K562 (cell line): Measurements from ENCODE around the gene SCAMP5. TPM values are rescaled to one million over a fixed set of nuclear protein-coding genes. Genes with fewer than 3 reads are reported as not detected.

Experiments
- ARID3A ChIP-seq: IDR thresholded peaks from 2 replicates; pipeline ENCODE4 v1.6.1; 2012; ENCODE audit warnings: low read depth, low read length, improper control_type of control experiment, borderline replicate concordance
- CAMTA2 ChIP-seq: fragments of 250-450 bp; sonication (Bioruptor Pico); conservative IDR thresholded peaks from 2 replicates; pipeline ENCODE4 v1.5.1; 2022
- GABPA ChIP-seq: fragments of 200-800 bp; sonication (Bioruptor generic); conservative IDR thresholded peaks from 2 replicates; pipeline ENCODE4 v1.6.1; 2016; ENCODE audit warnings: low read depth, missing genetic modification characterization, missing compliant biosample characterization
- GTF2F1 ChIP-seq: IDR thresholded peaks from 2 replicates; pipeline ENCODE4 v1.6.1; 2011; ENCODE audit warnings: low read depth, low read length, improper control_type of control experiment
- KAT7 ChIP-seq: sonication (generic); formaldehyde crosslinking; IDR thresholded peaks from 2 replicates; pipeline ENCODE4 v1.8.0; 2022; ENCODE audit warnings: missing genetic modification reagents, mild to moderate bottlenecking, borderline replicate concordance
- NR1H2 ChIP-seq: sonication (generic); formaldehyde crosslinking; IDR thresholded peaks from 2 replicates; pipeline ENCODE4 v1.4.0; 2020; ENCODE audit warnings: mild to moderate bottlenecking, missing genetic modification reagents
- SREBF2 ChIP-seq: sonication (generic); formaldehyde crosslinking; IDR thresholded peaks from 2 replicates; pipeline ENCODE4 v1.4.0; 2020; ENCODE audit warnings: mild to moderate bottlenecking, missing genetic modification reagents
- SRF ChIP-seq, 2 experiments: fragments of 250-450, 450-650 bp in 1 of 2; sonication (Bioruptor Pico) in 1 of 2; sonication (generic) in 1 of 2; formaldehyde crosslinking; IDR thresholded peaks; 2 replicates each; pipeline versions ENCODE4 v1.5.0 to v1.5.1; 2020 to 2022; ENCODE audit warnings: mild to moderate bottlenecking in 1 of 2, missing genetic modification reagents in 1 of 2
- TRIM24 ChIP-seq, 2 experiments: fragments of 450-650 bp; IDR thresholded peaks; 2 replicates each; pipeline ENCODE4 v1.6.1; 2016
- ZKSCAN1 ChIP-seq: fragments of 150-350 bp; IDR thresholded peaks from 2 replicates; pipeline ENCODE4 v1.6.1; 2016; ENCODE audit warnings: low read depth, low read length
- ZNF217 ChIP-seq: sonication (generic); formaldehyde crosslinking; IDR thresholded peaks from 2 replicates; pipeline ENCODE4 v1.8.0; 2022; ENCODE audit warnings: mild to moderate bottlenecking, missing genetic modification reagents
- ZNF699 ChIP-seq: fragments of 250-450 bp; sonication (Bioruptor Pico); IDR thresholded peaks from 2 replicates; pipeline ENCODE4 v1.8.0; 2021; ENCODE audit warnings: mild to moderate bottlenecking, moderate library complexity; ENCODE audit not compliant: insufficient replicate concordance
- polyA plus RNA-seq, 8 experiments: library from polyadenylated mRNA; depleted of rRNA in 4 of 8; stranded (reverse) in 5 of 8; unstranded in 3 of 8; fragments of >200 nt; fragmentation: Nextera tagmentation in 2 of 8; fragmentation: Illumina TruSeq in 1 of 8; extraction: Ambion mirVana in 2 of 8; extraction: Trizol in 1 of 8; gene quantifications; 2 replicates each; pipeline versions ENCODE4 v1.2.1 to v1.2.3, GENCODE V29; 2011 to 2014; ENCODE audit warnings: inconsistent platforms in 1 of 8, missing spikeins in 1 of 8
- total RNA-seq, 7 experiments: library from RNA; depleted of rRNA in 6 of 7; stranded (reverse); fragments of >200 nt in 6 of 7; fragmentation: Illumina TruSeq in 2 of 7; extraction: Trizol in 2 of 7; gene quantifications; 2 replicates each; pipeline versions ENCODE4 v1.2.1 to v1.2.3, GENCODE V29; 2011 to 2021; ENCODE audit warnings: low replicate concordance in 1 of 7
- TF ChIP-seq, protein P1 (sequence below), 3 experiments: fragments of 200-800 bp in 1 of 3; fragments of 250-450 bp in 1 of 3; fragments of 450-650 bp in 1 of 3; sonication (Bioruptor Pico) in 1 of 3; sonication (Bioruptor generic) in 1 of 3; formaldehyde crosslinking in 1 of 3; IDR thresholded peaks; 2 replicates each; pipeline versions ENCODE4 v1.6.1 to v1.8.0; 2016 to 2022; ENCODE audit warnings: mild to moderate bottlenecking in 2 of 3, missing genetic modification characterization in 2 of 3, missing compliant biosample characterization in 1 of 3, moderate library complexity in 1 of 3
- TF ChIP-seq, protein P2 (sequence below): fragments of 450-650 bp; IDR thresholded peaks from 2 replicates; pipeline ENCODE4 v1.6.1; 2017; ENCODE audit warnings: antibody characterized with exemption

The SCAMP5 gene
- total and polyA plus RNA-seq, 9 of the 15 experiments (the other 6 are each of a cell fraction or from before 2014, with no cell fraction given): 0.09 to 0.29 (median 0.19) TPM; not detected in 5

DNA sequence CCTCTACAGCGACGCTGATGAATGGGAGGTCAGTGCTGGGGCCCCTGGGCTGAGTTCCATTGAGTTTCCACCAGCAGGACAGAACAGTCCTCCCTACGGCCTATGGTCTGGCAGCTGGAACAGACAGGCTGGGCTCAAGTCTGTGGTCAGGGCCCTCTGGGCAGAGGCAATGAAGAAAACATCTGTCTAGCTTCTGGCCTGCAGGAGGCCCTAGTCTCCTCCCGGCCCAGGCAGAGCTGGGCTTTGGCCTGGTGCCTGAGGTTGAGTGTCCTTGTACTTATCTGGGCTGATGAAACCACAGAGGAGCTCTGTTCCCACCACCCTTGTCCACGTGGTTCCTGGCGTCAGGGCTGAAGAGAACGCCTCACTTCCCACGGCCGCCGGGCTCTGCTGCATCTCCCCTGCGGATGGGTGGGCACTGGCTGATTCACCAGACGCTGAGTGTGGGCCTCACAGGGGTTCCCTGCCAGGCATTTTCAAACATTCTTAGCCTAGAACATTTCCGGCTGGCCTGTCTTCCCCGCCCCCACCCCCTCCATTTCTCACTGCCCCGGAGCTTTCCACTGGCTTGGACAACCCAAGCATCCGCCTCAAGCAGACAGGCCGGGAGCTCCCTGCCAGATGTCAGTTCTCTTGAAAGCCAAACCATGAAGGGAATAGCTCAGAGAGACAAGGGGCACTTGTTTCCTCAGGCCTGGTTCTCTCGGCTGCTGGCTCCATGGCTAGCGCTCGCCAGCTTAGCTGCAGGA lies 48.3 kb downstream of the SCAMP5 start (continued):
- TF ChIP-seq, protein P1, sequence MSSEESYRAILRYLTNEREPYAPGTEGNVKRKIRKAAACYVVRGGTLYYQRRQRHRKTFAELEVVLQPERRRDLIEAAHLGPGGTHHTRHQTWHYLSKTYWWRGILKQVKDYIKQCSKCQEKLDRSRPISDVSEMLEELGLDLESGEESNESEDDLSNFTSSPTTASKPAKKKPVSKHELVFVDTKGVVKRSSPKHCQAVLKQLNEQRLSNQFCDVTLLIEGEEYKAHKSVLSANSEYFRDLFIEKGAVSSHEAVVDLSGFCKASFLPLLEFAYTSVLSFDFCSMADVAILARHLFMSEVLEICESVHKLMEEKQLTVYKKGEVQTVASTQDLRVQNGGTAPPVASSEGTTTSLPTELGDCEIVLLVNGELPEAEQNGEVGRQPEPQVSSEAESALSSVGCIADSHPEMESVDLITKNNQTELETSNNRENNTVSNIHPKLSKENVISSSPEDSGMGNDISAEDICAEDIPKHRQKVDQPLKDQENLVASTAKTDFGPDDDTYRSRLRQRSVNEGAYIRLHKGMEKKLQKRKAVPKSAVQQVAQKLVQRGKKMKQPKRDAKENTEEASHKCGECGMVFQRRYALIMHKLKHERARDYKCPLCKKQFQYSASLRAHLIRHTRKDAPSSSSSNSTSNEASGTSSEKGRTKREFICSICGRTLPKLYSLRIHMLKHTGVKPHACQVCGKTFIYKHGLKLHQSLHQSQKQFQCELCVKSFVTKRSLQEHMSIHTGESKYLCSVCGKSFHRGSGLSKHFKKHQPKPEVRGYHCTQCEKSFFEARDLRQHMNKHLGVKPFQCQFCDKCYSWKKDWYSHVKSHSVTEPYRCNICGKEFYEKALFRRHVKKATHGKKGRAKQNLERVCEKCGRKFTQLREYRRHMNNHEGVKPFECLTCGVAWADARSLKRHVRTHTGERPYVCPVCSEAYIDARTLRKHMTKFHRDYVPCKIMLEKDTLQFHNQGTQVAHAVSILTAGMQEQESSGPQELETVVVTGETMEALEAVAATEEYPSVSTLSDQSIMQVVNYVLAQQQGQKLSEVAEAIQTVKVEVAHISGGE (CRISPR knock-in tag; IDR thresholded peaks at IDR 0.05): 0 out of 6 replicates have a peak, but pooled peaks of 1 of the 3 experiments have one; percentile 35
- no peak for TF ChIP-seq CAMTA2 (CRISPR knock-in tag)
- TF ChIP-seq ZKSCAN1: peak; percentile 60; the same call in 1 of the 2 replicates
- TF ChIP-seq KAT7: no peak; the same call in 1 of the 2 replicates
- TF ChIP-seq NR1H2: no peak
- peak in 1 of 2 experiments; percentile 50; a peak in 1 of 4 replicates for TF ChIP-seq TRIM24 (IDR thresholded peaks at IDR 0.05)
- TF ChIP-seq, protein P2, sequence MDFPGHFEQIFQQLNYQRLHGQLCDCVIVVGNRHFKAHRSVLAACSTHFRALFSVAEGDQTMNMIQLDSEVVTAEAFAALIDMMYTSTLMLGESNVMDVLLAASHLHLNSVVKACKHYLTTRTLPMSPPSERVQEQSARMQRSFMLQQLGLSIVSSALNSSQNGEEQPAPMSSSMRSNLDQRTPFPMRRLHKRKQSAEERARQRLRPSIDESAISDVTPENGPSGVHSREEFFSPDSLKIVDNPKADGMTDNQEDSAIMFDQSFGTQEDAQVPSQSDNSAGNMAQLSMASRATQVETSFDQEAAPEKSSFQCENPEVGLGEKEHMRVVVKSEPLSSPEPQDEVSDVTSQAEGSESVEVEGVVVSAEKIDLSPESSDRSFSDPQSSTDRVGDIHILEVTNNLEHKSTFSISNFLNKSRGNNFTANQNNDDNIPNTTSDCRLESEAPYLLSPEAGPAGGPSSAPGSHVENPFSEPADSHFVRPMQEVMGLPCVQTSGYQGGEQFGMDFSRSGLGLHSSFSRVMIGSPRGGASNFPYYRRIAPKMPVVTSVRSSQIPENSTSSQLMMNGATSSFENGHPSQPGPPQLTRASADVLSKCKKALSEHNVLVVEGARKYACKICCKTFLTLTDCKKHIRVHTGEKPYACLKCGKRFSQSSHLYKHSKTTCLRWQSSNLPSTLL: no peak
- no peak for TF ChIP-seq GTF2F1
- peak in 1 of 2 experiments; percentile 75; a peak in 2 of 4 replicates for TF ChIP-seq SRF (CRISPR knock-in tag; IDR thresholded peaks at IDR 0.05)
- no peak for TF ChIP-seq ZNF217
- no peak; the same call in 1 of the 2 replicates for TF ChIP-seq GABPA
- no peak for TF ChIP-seq ARID3A
- TF ChIP-seq ZNF699 (CRISPR knock-in tag): no peak
- no peak for TF ChIP-seq SREBF2 (CRISPR knock-in tag)
- TF ChIP-seq, all 486 proteins: peak for 156
